Hepatocyte (in vitro differentiated cells): ENCODE measurements around the gene AKAP6. TPM values are rescaled to one million over a fixed set of nuclear protein-coding genes. Genes with fewer than 3 reads are reported as not detected.

Experiments used
- DNase-seq: peaks from one replicate; pipeline ENCODE4 v3.0.0-alpha.2; 2016; ENCODE audit warnings: low spot score
- H2AFZ ChIP-seq: fragments of 200-600 bp; sonication (generic); 2 replicates; pipeline ENCODE4 v1.6.0; 2016; ENCODE audit warnings: antibody characterized with exemption, mild to moderate bottlenecking
- H3K27ac ChIP-seq: fragments of 200-600 bp; sonication (generic); 2 replicates; pipeline ENCODE4 v1.5.1; 2016; ENCODE audit warnings: mild to moderate bottlenecking
- H3K27me3 ChIP-seq: fragments of 200-600 bp; sonication (generic); 2 replicates; pipeline ENCODE4 v1.6.1; 2016
- H3K36me3 ChIP-seq: fragments of 200-600 bp; sonication (generic); replicated peaks from 2 replicates; pipeline ENCODE4 v1.5.1; 2016; ENCODE audit warnings: low read depth; ENCODE audit not compliant: insufficient read depth
- H3K4me1 ChIP-seq: fragments of 200-600 bp; sonication (generic); 2 replicates; pipeline ENCODE4 v1.5.1; 2016; ENCODE audit warnings: mild to moderate bottlenecking, moderate library complexity; ENCODE audit not compliant: insufficient read depth
- H3K4me2 ChIP-seq: fragments of 200-600 bp; sonication (generic); 2 replicates; pipeline ENCODE4 v1.6.0; 2016
- H3K4me3 ChIP-seq: fragments of 200-600 bp; sonication (generic); 2 replicates; pipeline ENCODE4 v1.5.1; 2016; ENCODE audit warnings: mild to moderate bottlenecking
- H3K79me2 ChIP-seq: fragments of 200-600 bp; sonication (generic); 2 replicates; pipeline ENCODE4 v1.6.0; 2017; ENCODE audit warnings: mild to moderate bottlenecking
- H3K9me2 ChIP-seq: fragments of 200-600 bp; sonication (generic); replicated peaks from 2 replicates; pipeline ENCODE4 v1.6.0; 2017; ENCODE audit warnings: mild to moderate bottlenecking; ENCODE audit not compliant: insufficient read depth
- H3K9me3 ChIP-seq: fragments of 200-600 bp; sonication (generic); 2 replicates; pipeline ENCODE4 v1.5.1; 2016; ENCODE audit warnings: low read depth, mild to moderate bottlenecking
- H4K20me1 ChIP-seq: fragments of 200-600 bp; sonication (generic); 2 replicates; pipeline ENCODE4 v1.6.0; 2016; ENCODE audit warnings: mild to moderate bottlenecking; ENCODE audit not compliant: insufficient read depth, poor library complexity, severe bottlenecking
- CTCF ChIP-seq: fragments of 200-600 bp; sonication (generic); IDR thresholded peaks from 2 replicates; pipeline ENCODE4 v1.5.1; 2016; ENCODE audit warnings: antibody characterized with exemption, mild to moderate bottlenecking; ENCODE audit not compliant: poor library complexity
- EZH2 ChIP-seq: fragments of 200-600 bp; sonication (generic); IDR thresholded peaks from 2 replicates; pipeline ENCODE4 v1.6.1; 2016; ENCODE audit warnings: antibody characterized with exemption, mild to moderate bottlenecking, borderline replicate concordance
- EZH2phosphoT487 ChIP-seq: fragments of 200-600 bp; sonication (generic); IDR thresholded peaks from one replicate; pipeline ENCODE4 v1.6.1; 2018; ENCODE audit warnings: antibody characterized with exemption, mild to moderate bottlenecking, low read depth, moderate library complexity; ENCODE audit not compliant: unreplicated experiment, severe bottlenecking
- WGBS: methylation state at CpG from one replicate; pipeline ENCODE4 v1.1.6; 2016; ENCODE audit warnings: low lambda C conversion rate; ENCODE audit errors: missing lambda C conversion rate; 5-methylcytosine and 5-hydroxymethylcytosine counted together
- polyA plus RNA-seq: library from polyadenylated mRNA; unstranded; fragments of >200 nt; fragmentation: Nextera tagmentation; extraction: Ambion mirVana; gene quantifications from 2 replicates; pipeline ENCODE4 v1.2.1, GENCODE V29; 2016
- total RNA-seq: library from RNA; depleted of rRNA; stranded (reverse); fragments of >200 nt; gene quantifications from 2 replicates; pipeline ENCODE4 v1.2.3, GENCODE V29; 2014

The AKAP6 gene
- total and polyA plus RNA-seq, 2 experiments from 2014 or later = 1.1 to 2.1 TPM

DNA sequence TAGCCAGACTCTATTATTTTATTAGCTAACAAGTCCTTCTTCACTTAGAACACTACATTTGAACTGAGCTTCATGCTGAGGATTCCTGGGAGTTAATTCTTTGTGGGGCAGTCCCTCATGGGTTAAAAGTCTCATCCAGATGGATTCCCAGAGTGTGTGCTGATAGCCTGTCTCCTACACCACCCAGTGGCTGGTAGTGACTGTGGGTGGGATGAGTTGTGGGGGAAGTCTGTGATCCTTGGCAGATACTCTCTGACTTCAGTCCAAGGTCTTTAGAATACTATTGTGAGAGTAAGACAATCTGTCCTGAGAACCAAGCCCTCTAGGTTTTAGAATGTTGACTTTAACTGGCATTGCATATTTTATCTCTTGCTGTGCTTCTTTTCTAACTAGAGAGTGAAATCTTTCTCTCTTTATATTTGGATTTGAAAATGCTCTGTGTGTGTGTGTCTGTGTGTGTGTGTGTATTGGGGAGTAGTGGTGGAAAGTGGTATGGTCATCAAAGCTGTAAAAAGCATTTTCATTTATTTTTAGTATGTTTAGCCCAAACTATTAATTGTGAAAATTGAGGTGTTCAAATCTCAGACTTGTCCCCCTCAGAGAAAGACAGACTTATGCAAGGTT lies 37.3 kb downstream of the AKAP6 start:
- TF ChIP-seq EZH2phosphoT487 (no peak), CTCF (peak; percentile 33), EZH2 (no peak)
- Histone ChIP-seq H3K27ac (no peak overlapping the region), H3K4me1 (peaks cover 20% of the 10 kb centered on the region), H3K27me3 (no peaks in the 10 kb centered on the region), H3K36me3 (no peaks in the 10 kb centered on the region), H3K9me2 (no peaks in the 10 kb centered on the region), H3K4me3 (no peak overlapping the region), H3K79me2 (no peaks in the 10 kb centered on the region), H3K9me3 (no peaks in the 10 kb centered on the region), H3K4me2 (no peak overlapping the region), H4K20me1 (no peaks in the 10 kb centered on the region), H2AFZ (no peak overlapping the region)
- peak; percentile 31 for DNase-seq

DNA sequence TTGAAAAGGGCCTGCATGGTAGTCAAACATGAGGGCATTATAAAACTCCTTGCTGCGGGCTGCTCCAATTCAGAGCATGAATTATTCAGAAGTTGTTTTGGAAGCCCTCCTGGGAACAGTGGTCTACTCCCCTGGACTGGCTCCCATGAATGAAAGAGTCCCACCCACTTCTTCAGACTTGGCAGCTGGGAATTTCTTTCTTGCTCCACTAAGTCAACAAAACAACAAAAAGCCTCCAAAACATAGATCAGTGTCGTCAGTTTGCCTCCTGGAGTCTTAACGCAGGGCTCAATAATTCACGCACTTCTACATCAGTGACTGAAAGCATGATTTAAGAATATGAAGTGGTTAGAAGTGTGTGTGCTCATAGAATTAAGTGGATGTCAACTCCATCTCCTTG lies 37.9 kb downstream of the AKAP6 start:
- H3K4me3 ChIP-seq = no peak overlapping the region
- H3K27ac ChIP-seq = no peak overlapping the region
- H3K4me1 ChIP-seq = peaks cover 20% of the 10 kb centered on the region
- no peaks in the 10 kb centered on the region for H3K9me2 ChIP-seq
- H3K79me2 ChIP-seq = no peaks in the 10 kb centered on the region
- no peaks in the 10 kb centered on the region for H3K27me3 ChIP-seq
- no peaks in the 10 kb centered on the region for H4K20me1 ChIP-seq
- H3K36me3 ChIP-seq = no peaks in the 10 kb centered on the region
- H3K9me3 ChIP-seq = no peaks in the 10 kb centered on the region
- DNase-seq = no peak
- no peak overlapping the region for H3K4me2 ChIP-seq
- TF ChIP-seq EZH2 (no peak), EZH2phosphoT487 (no peak), CTCF (no peak)
- 74% methylated on average over 4 of the region's 4 CpGs for WGBS
- H2AFZ ChIP-seq = no peak overlapping the region

- Histone ChIP-seq H2AFZ (no peak overlapping the region), H3K27me3 (no peaks in the 10 kb centered on the region), H3K4me1 (peaks cover 20% of the 10 kb centered on the region), H3K4me3 (no peak overlapping the region), H3K27ac (no peak overlapping the region), H3K9me3 (no peaks in the 10 kb centered on the region), H3K79me2 (no peaks in the 10 kb centered on the region), H4K20me1 (no peaks in the 10 kb centered on the region), H3K9me2 (no peaks in the 10 kb centered on the region), H3K4me2 (no peak overlapping the region), H3K36me3 (no peaks in the 10 kb centered on the region)
- TF ChIP-seq CTCF (no peak), EZH2 (no peak), EZH2phosphoT487 (no peak)
- DNase-seq = no peak
Observed at GRCh38 chr14:32367516-32367915, 38.4 kb downstream of the AKAP6 start.

DNA sequence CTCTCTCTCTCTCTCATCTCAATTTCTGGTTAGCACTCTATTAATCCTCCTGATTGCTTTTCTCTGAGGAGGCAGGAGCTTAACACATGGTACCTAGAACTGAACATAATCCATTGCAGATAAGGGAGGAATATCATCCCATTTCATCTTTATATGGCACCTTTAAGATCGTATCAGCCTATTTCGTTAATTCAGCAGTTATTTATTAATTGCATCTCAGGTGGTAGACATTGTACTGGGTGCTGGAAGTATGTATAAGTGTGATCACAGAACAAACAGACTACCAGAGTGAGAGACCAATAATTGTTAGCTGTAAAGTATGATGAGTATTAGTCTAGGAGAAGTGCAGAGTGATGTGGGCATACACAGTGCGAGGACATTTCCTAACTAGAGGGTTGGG lies 39.0 kb downstream of the AKAP6 start:
- H3K27ac ChIP-seq = no peak overlapping the region
- peaks cover 20% of the 10 kb centered on the region for H3K4me1 ChIP-seq
- H3K4me2 ChIP-seq = no peak overlapping the region
- no peak for DNase-seq
- no peaks in the 10 kb centered on the region for H3K36me3 ChIP-seq
- H4K20me1 ChIP-seq = no peaks in the 10 kb centered on the region
- no peaks in the 10 kb centered on the region for H3K79me2 ChIP-seq
- WGBS = 91% methylated on average over 3 of the region's 3 CpGs
- no peak overlapping the region for H3K4me3 ChIP-seq
- H2AFZ ChIP-seq = no peak overlapping the region
- H3K9me3 ChIP-seq = no peaks in the 10 kb centered on the region
- H3K9me2 ChIP-seq = no peaks in the 10 kb centered on the region
- TF ChIP-seq EZH2phosphoT487 = no peak
- no peak for TF ChIP-seq EZH2
- TF ChIP-seq CTCF = no peak
- H3K27me3 ChIP-seq = no peaks in the 10 kb centered on the region
